ENCODE results near the gene STX2.
A peak's percentile ranks its signal among the peaks of the same experiment; 100 is the strongest.

The STX2 gene

GRCh38 chr12:130829391-130830245 is 9.4 kb downstream of the STX2 start:
- no peaks in the 10 kb centered on the region for H3K27me3 ChIP-seq (ENCODE audit: insufficient read depth, low read length)
- H3K9me3 ChIP-seq (ENCODE audit: insufficient read depth, low read depth, low read length), result no peaks in the 10 kb centered on the region
- H3K9ac ChIP-seq (ENCODE audit: low read depth, low read length), result no peak overlapping the region
- no peaks in the 10 kb centered on the region for H3K36me3 ChIP-seq (ENCODE audit: insufficient read depth, low read length)
- H3K4me3 ChIP-seq (ENCODE audit: low read length), result no peak overlapping the region
- peaks cover 26% of the 10 kb centered on the region for H3K4me1 ChIP-seq (ENCODE audit: insufficient read depth, low read length)
- WGBS, result 84% methylated on average over 17 of the region's 17 CpGs
- H3K27ac ChIP-seq (ENCODE audit: low read depth, low read length), result no peak overlapping the region

- Histone ChIP-seq H3K27me3 (ENCODE audit: insufficient read depth, low read length) (no peaks in the 10 kb centered on the region), H3K27ac (ENCODE audit: low read depth, low read length) (no peak overlapping the region), H3K9me3 (ENCODE audit: insufficient read depth, low read depth, low read length) (no peaks in the 10 kb centered on the region), H3K4me3 (ENCODE audit: low read length) (no peak overlapping the region), H3K9ac (ENCODE audit: low read depth, low read length) (no peak overlapping the region), H3K4me1 (ENCODE audit: insufficient read depth, low read length) (peaks cover 26% of the 10 kb centered on the region), H3K36me3 (ENCODE audit: insufficient read depth, low read length) (no peaks in the 10 kb centered on the region)
- WGBS, result 94% methylated on average over 8 of the region's 8 CpGs
Observed at GRCh38 chr12:130828895-130829294, 10.2 kb downstream of the STX2 start.

- Histone ChIP-seq H3K27ac (ENCODE audit: low read depth, low read length) (no peak overlapping the region), H3K9me3 (ENCODE audit: insufficient read depth, low read depth, low read length) (no peaks in the 10 kb centered on the region), H3K4me1 (ENCODE audit: insufficient read depth, low read length) (peaks cover 20% of the 10 kb centered on the region), H3K36me3 (ENCODE audit: insufficient read depth, low read length) (peaks cover 14% of the 10 kb centered on the region), H3K4me3 (ENCODE audit: low read length) (no peak overlapping the region), H3K9ac (ENCODE audit: low read depth, low read length) (no peak overlapping the region), H3K27me3 (ENCODE audit: insufficient read depth, low read length) (no peaks in the 10 kb centered on the region)
- 94% methylated on average over 3 of the region's 3 CpGs for WGBS
Observed at GRCh38 chr12:130827432-130827831, 11.6 kb downstream of the STX2 start.

- no peaks in the 10 kb centered on the region for H3K27me3 ChIP-seq (ENCODE audit: insufficient read depth, low read length)
- H3K4me1 ChIP-seq (ENCODE audit: insufficient read depth, low read length), result peaks cover 20% of the 10 kb centered on the region
- no peaks in the 10 kb centered on the region for H3K9me3 ChIP-seq (ENCODE audit: insufficient read depth, low read depth, low read length)
- H3K27ac ChIP-seq (ENCODE audit: low read depth, low read length), result no peak overlapping the region
- peaks cover 18% of the 10 kb centered on the region for H3K36me3 ChIP-seq (ENCODE audit: insufficient read depth, low read length)
- 73% methylated on average over 20 of the region's 21 CpGs for WGBS
- no peak overlapping the region for H3K4me3 ChIP-seq (ENCODE audit: low read length)
- H3K9ac ChIP-seq (ENCODE audit: low read depth, low read length), result no peak overlapping the region
Observed at GRCh38 chr12:130826151-130826801, 12.8 kb downstream of the STX2 start.

GRCh38 chr12:130825771-130826150 is 13.3 kb downstream of the STX2 start:
- H3K4me3 ChIP-seq (ENCODE audit: low read length), result no peak overlapping the region
- H3K36me3 ChIP-seq (ENCODE audit: insufficient read depth, low read length), result peaks cover 24% of the 10 kb centered on the region
- WGBS, result 94% methylated on average over 6 of the region's 6 CpGs
- H3K27ac ChIP-seq (ENCODE audit: low read depth, low read length), result no peak overlapping the region
- H3K4me1 ChIP-seq (ENCODE audit: insufficient read depth, low read length), result peaks cover 20% of the 10 kb centered on the region
- no peaks in the 10 kb centered on the region for H3K9me3 ChIP-seq (ENCODE audit: insufficient read depth, low read depth, low read length)
- no peak overlapping the region for H3K9ac ChIP-seq (ENCODE audit: low read depth, low read length)
- H3K27me3 ChIP-seq (ENCODE audit: insufficient read depth, low read length), result no peaks in the 10 kb centered on the region

- Histone ChIP-seq H3K27me3 (ENCODE audit: insufficient read depth, low read length) (no peaks in the 10 kb centered on the region), H3K36me3 (ENCODE audit: insufficient read depth, low read length) (peaks cover 27% of the 10 kb centered on the region), H3K27ac (ENCODE audit: low read depth, low read length) (no peak overlapping the region), H3K4me3 (ENCODE audit: low read length) (no peak overlapping the region), H3K9ac (ENCODE audit: low read depth, low read length) (no peak overlapping the region), H3K4me1 (ENCODE audit: insufficient read depth, low read length) (peaks cover 24% of the 10 kb centered on the region), H3K9me3 (ENCODE audit: insufficient read depth, low read depth, low read length) (no peaks in the 10 kb centered on the region)
- 92% methylated on average over 12 of the region's 12 CpGs for WGBS
Observed at GRCh38 chr12:130819681-130820080, 19.4 kb downstream of the STX2 start.

GRCh38 chr12:130818635-130819576 is 20.1 kb downstream of the STX2 start:
- H3K9ac ChIP-seq (ENCODE audit: low read depth, low read length), result peak overlapping the region; percentile 29; the same call in 1 of the 2 replicates
- H3K27ac ChIP-seq (ENCODE audit: low read depth, low read length), result no peak overlapping the region
- H3K4me1 ChIP-seq (ENCODE audit: insufficient read depth, low read length), result peaks cover 24% of the 10 kb centered on the region
- peak overlapping the region; percentile 27; the same call in 1 of the 2 replicates for H3K4me3 ChIP-seq (ENCODE audit: low read length)
- H3K9me3 ChIP-seq (ENCODE audit: insufficient read depth, low read depth, low read length), result no peaks in the 10 kb centered on the region
- WGBS, result 43% methylated on average over 56 of the region's 58 CpGs
- H3K36me3 ChIP-seq (ENCODE audit: insufficient read depth, low read length), result peaks cover 27% of the 10 kb centered on the region
- H3K27me3 ChIP-seq (ENCODE audit: insufficient read depth, low read length), result no peaks in the 10 kb centered on the region

- Histone ChIP-seq H3K4me1 (ENCODE audit: insufficient read depth, low read length) (peaks cover 24% of the 10 kb centered on the region), H3K27ac (ENCODE audit: low read depth, low read length) (no peak overlapping the region), H3K4me3 (ENCODE audit: low read length) (no peak overlapping the region)
Observed at GRCh38 chr12:130818272-130818634, 20.8 kb downstream of the STX2 start.

GRCh38 chr12:130817804-130818203 is 21.2 kb downstream of the STX2 start:
- Histone ChIP-seq H3K27ac (ENCODE audit: low read depth, low read length) (no peak overlapping the region), H3K4me1 (ENCODE audit: insufficient read depth, low read length) (peaks cover 24% of the 10 kb centered on the region), H3K9ac (ENCODE audit: low read depth, low read length) (no peak overlapping the region), H3K4me3 (ENCODE audit: low read length) (no peak overlapping the region), H3K27me3 (ENCODE audit: insufficient read depth, low read length) (no peaks in the 10 kb centered on the region), H3K9me3 (ENCODE audit: insufficient read depth, low read depth, low read length) (no peaks in the 10 kb centered on the region), H3K36me3 (ENCODE audit: insufficient read depth, low read length) (peaks cover 16% of the 10 kb centered on the region)
- WGBS, result 92% methylated on average over 13 of the region's 14 CpGs

More at GRCh38 chr12:130818272-130818634, 20.8 kb downstream of the STX2 start:
- Histone ChIP-seq H3K27me3 (ENCODE audit: insufficient read depth, low read length) (no peaks in the 10 kb centered on the region), H3K9ac (ENCODE audit: low read depth, low read length) (no peak overlapping the region), H3K9me3 (ENCODE audit: insufficient read depth, low read depth, low read length) (no peaks in the 10 kb centered on the region), H3K36me3 (ENCODE audit: insufficient read depth, low read length) (peaks cover 21% of the 10 kb centered on the region)
- 92% methylated on average over 14 of the region's 14 CpGs for WGBS

GRCh38 chr12:130816097-130816496 is 23.0 kb downstream of the STX2 start:
- 60% methylated on average over 14 of the region's 14 CpGs for WGBS
- H3K4me3 ChIP-seq (ENCODE audit: low read length), result no peak overlapping the region
- peak overlapping the region; percentile 34; the same call in 1 of the 2 replicates for H3K9ac ChIP-seq (ENCODE audit: low read depth, low read length)
- H3K27me3 ChIP-seq (ENCODE audit: insufficient read depth, low read length), result no peaks in the 10 kb centered on the region
- H3K36me3 ChIP-seq (ENCODE audit: insufficient read depth, low read length), result peaks cover 10% of the 10 kb centered on the region
- peaks cover 34% of the 10 kb centered on the region for H3K4me1 ChIP-seq (ENCODE audit: insufficient read depth, low read length)
- H3K27ac ChIP-seq (ENCODE audit: low read depth, low read length), result peak overlapping the region; percentile 39; the same call in 1 of the 2 replicates
- no peaks in the 10 kb centered on the region for H3K9me3 ChIP-seq (ENCODE audit: insufficient read depth, low read depth, low read length)

Measured in HUES64 (cell line).